ENCODE data around the gene CHRNA4. TPM values are rescaled to one million over a fixed set of nuclear protein-coding genes. Genes with fewer than 3 reads are reported as not detected.
A peak's percentile ranks its signal among the peaks of the same experiment; 100 is the strongest.

CHRNA4 gene
- total and polyA plus RNA-seq, 11 donors = 0.06 to 1.5 (median 0.37) TPM; not detected in 5

GRCh38 chr20:63317061-63317460, 44.1 kb downstream of the CHRNA4 start:
- no peak for ATAC-seq
- H3K4me1 ChIP-seq = peaks cover 0 to 7% (median 0%) of the 10 kb centered on the region in 12 donors
- TF ChIP-seq POLR2A (IDR thresholded peaks at IDR 0.05) = no peak
- TF ChIP-seq, protein P1, sequence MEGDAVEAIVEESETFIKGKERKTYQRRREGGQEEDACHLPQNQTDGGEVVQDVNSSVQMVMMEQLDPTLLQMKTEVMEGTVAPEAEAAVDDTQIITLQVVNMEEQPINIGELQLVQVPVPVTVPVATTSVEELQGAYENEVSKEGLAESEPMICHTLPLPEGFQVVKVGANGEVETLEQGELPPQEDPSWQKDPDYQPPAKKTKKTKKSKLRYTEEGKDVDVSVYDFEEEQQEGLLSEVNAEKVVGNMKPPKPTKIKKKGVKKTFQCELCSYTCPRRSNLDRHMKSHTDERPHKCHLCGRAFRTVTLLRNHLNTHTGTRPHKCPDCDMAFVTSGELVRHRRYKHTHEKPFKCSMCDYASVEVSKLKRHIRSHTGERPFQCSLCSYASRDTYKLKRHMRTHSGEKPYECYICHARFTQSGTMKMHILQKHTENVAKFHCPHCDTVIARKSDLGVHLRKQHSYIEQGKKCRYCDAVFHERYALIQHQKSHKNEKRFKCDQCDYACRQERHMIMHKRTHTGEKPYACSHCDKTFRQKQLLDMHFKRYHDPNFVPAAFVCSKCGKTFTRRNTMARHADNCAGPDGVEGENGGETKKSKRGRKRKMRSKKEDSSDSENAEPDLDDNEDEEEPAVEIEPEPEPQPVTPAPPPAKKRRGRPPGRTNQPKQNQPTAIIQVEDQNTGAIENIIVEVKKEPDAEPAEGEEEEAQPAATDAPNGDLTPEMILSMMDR (IDR thresholded peaks at IDR 0.05) = no peak
- WGBS, 4 donors = 83 to 95% (median 92%) methylated on average over 6 of the region's 6 CpGs
- no peak overlapping the region for H3K4me3 ChIP-seq
- peak in 1 of 5 donors; percentile 11 for DNase-seq
- no peaks in the 10 kb centered on the region for H3K36me3 ChIP-seq
- intact Hi-C loops (cut with DNase I) = no loop called here
- no peaks in the 10 kb centered on the region for H3K9me3 ChIP-seq
- H3K27ac ChIP-seq = no peak overlapping the region
- peaks cover 0 to 25% (median 0%) of the 10 kb centered on the region in 9 donors for H3K27me3 ChIP-seq

GRCh38 chr20:63316502-63316921, 44.6 kb downstream of the CHRNA4 start:
- ATAC-seq (no peak), DNase-seq (no peak)
- Histone ChIP-seq H3K27me3 (peaks cover 0 to 23% (median 0%) of the 10 kb centered on the region in 9 donors), H3K4me3 (no peak overlapping the region), H3K9me3 (no peaks in the 10 kb centered on the region), H3K4me1 (peaks cover 0 to 7% (median 0%) of the 10 kb centered on the region in 12 donors), H3K36me3 (no peaks in the 10 kb centered on the region), H3K27ac (no peak overlapping the region)
- 73 to 81% (median 78%) methylated on average over 12 to 14 of the region's 14 CpGs for WGBS, 4 donors
- TF ChIP-seq, protein P1 (IDR thresholded peaks at IDR 0.05) = no peak
- no peak for TF ChIP-seq POLR2A (IDR thresholded peaks at IDR 0.05)
- intact Hi-C loops (cut with DNase I) = no loop called here

GRCh38 chr20:63315731-63316491, 45.2 kb downstream of the CHRNA4 start:
- peak in 3 of 5 donors; percentile 20 to 60 (median 24) for DNase-seq

DNA sequence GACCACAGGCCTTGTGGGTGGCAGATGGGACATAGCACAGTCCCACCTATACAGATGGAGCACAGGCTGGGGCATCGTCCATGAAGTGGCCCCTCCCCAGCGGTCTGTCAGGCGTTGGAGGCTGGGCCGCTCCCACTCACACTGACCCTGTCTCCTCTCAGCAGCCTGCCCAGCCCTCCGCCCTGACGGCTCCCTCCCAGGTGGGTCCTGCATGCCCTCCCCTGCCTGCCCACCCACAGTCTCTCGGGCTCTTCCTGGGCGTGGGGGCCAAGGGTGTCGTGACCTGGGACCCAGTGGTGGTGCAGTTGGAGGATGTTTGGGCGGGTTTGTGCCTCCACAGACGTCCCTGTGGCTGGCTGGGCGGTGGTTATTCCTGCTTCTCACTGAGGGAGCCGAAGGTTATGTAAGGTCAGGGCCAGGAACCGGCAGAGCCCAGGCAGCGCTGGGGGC, 45.9 kb downstream of the CHRNA4 start:
- Histone ChIP-seq H3K27me3 (peaks cover 0 to 22% (median 0%) of the 10 kb centered on the region in 9 donors), H3K9me3 (no peaks in the 10 kb centered on the region), H3K27ac (no peak overlapping the region), H3K4me3 (no peak overlapping the region), H3K36me3 (no peaks in the 10 kb centered on the region), H3K4me1 (peaks cover 0 to 7% (median 0%) of the 10 kb centered on the region in 12 donors)
- intact Hi-C loops (cut with DNase I) = no loop called here
- TF ChIP-seq, protein P1 (IDR thresholded peaks at IDR 0.05) = no peak
- TF ChIP-seq POLR2A (IDR thresholded peaks at IDR 0.05) = no peak
- peak in 3 of 5 donors; percentile 17 to 64 (median 25) for DNase-seq
- 51 to 64% (median 57%) methylated on average over 12 to 15 of the region's 15 CpGs for WGBS, 4 donors
- ATAC-seq = no peak

More at GRCh38 chr20:63315731-63316491, 45.2 kb downstream of the CHRNA4 start:
- ATAC-seq = no peak
- H3K27me3 ChIP-seq = peaks cover 0 to 23% (median 0%) of the 10 kb centered on the region in 9 donors
- intact Hi-C loops (cut with DNase I) = no loop called here
- H3K4me1 ChIP-seq = peaks cover 0 to 7% (median 0%) of the 10 kb centered on the region in 12 donors
- H3K27ac ChIP-seq = no peak overlapping the region
- no peak for TF ChIP-seq POLR2A (IDR thresholded peaks at IDR 0.05)
- TF ChIP-seq, protein P1 (IDR thresholded peaks at IDR 0.05) = no peak
- H3K36me3 ChIP-seq = no peaks in the 10 kb centered on the region
- 75 to 80% (median 77%) methylated on average over 29 to 31 of the region's 31 CpGs for WGBS, 4 donors
- H3K4me3 ChIP-seq = no peak overlapping the region
- no peaks in the 10 kb centered on the region for H3K9me3 ChIP-seq
